Hair follicle dermal papilla cell (primary cell): ENCODE results near the gene SH2D6. TPM values are rescaled to one million over a fixed set of nuclear protein-coding genes. Genes with fewer than 3 reads are reported as not detected.

Experiments
- small RNA-seq: library from RNA; depleted of rRNA; stranded (forward); fragments of <200 nt; gene quantifications from one replicate; pipeline ENCODE3, GENCODE V24; 2012
- total RNA-seq: library from RNA; depleted of rRNA; stranded (reverse); fragments of >200 nt; gene quantifications from 2 replicates; pipeline ENCODE4 v1.2.3, GENCODE V29; 2012

The SH2D6 gene
- total RNA-seq, result 1.6 TPM in 1 of 2 replicates, not detected in the other

DNA sequence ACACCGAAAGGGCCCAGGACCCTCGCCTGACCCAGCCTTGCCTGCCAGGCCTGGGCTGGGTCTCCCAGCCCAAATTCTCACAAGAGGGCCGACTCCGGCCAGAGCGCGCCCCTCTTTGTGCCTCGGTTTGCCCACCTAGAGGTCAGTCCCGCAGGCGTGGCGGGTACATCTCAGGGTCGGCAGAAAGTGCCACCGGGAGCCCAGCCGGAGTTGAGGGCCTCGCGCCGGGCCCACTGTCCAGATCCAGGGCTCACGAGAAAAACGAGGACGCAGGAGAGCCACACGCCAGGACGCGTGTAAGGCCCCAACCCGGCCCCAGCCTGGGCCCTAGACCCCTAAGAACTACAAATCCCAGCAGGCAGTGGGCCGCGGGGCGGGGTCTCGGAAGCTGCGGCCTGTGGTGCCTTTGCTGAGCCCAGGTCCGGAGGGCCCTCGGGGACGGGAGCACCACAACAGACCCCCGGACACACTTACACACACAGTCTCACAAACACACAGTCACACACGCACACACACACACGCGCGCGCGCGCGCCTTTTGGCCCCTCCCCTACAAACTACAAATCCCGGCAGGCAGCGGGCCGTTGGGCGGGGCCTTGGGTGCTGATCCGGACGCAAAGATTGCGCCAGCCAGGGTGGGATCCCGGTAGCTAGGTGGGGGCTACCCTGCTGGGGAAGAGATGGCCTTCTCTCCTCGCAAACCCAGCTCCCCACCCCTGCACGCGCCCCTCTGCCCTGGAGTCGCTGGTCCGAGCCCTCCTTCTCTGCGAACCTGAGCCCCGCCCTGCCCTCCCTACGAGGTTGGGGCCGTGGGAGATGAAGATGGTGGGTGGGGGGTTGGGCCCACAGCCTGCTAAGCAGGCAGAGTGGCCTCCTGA lies at the start of gene SH2D6:
SH2D6 (plus strand) TSS at position 583 of the 877 bp plus-strand sequence. CDS start 10,752 bp downstream, outside the sequence.

DNA sequence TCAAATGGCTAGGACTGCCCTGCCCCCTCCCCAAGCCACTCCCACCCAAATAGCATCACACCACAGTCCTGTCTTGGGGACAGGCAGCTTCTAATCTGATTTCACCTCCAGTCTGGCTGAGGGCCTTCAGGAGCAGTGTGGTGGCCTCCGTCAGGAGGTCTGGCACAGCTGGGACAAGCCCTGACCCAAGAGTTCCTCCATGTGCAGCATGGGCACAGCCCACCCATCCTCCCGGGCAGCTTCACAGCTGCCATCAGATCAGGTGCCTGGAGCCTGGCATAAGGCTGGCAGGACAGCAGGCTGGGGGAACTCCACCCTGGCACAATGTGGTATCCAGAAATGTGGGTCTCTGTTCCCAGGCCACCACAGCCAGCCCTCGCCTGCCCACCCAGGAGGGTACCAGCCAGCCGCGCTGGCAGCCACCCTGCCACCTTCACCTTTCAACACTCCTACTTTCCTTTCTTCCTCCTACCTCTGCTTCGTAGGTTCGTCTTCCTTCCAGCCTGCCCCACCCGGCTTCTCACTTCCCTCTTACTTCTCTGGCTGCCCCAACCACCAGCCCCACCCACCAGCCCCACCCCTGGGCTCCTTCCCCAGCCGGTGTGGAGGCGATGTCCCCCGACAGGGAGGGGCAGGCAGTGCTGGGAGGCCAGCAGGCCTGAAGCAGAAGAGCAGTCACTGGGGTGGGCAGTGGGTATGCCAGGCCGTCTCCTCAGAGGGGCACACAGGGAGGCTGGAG lies 8.5 kb upstream of the SH2D6 start, which contains the start of gene CAPG:
CAPG (minus strand) TSS at position 522 of the 739 bp plus-strand sequence. CDS start 8,221 bp downstream, outside the sequence.

Small RNA genes within 50 kb of the gene (small RNA-seq; reads per million reads assigned to genes)
- not detected for gene AC062037.2
- not detected for gene RF00019
- gene RN7SL251P, result not detected

Other genes starting within 250 kb of the SH2D6 start
- gene TGOLN2, start 90.7 kb upstream of the SH2D6 start, total RNA-seq, result 134 and 142 TPM in 2 replicates
- 48.3 and 51.9 TPM in 2 replicates for gene RETSAT, start 64.2 kb upstream of the SH2D6 start, total RNA-seq
- 15.3 and 23.2 TPM in 2 replicates for gene ELMOD3, start 63.9 kb upstream of the SH2D6 start, total RNA-seq
- 148 and 262 TPM in 2 replicates for gene CAPG, start 8.3 kb upstream of the SH2D6 start, total RNA-seq
- gene MAT2A, start 120.5 kb downstream of the SH2D6 start, total RNA-seq, result 240 and 245 TPM in 2 replicates
- 49.3 and 54.7 TPM in 2 replicates for gene GGCX, start 142.8 kb downstream of the SH2D6 start, total RNA-seq
- 1.5 and 1.9 TPM in 2 replicates for gene VAMP8, start 158.9 kb downstream of the SH2D6 start, total RNA-seq
- 32.5 and 59.5 TPM in 2 replicates for gene VAMP5, start 165.7 kb downstream of the SH2D6 start, total RNA-seq
- gene RNF181, start 177.0 kb downstream of the SH2D6 start, total RNA-seq, result 117 and 168 TPM in 2 replicates
- gene TMEM150A, start 184.0 kb downstream of the SH2D6 start, total RNA-seq, result 15.9 and 22.7 TPM in 2 replicates
- 20.2 and 24.3 TPM in 2 replicates for gene C2orf68, start 193.4 kb downstream of the SH2D6 start, total RNA-seq
- gene USP39, start 197.5 kb downstream of the SH2D6 start, total RNA-seq, result 33.5 and 39.4 TPM in 2 replicates
- not detected in 2 replicates for gene SFTPB, start 249.5 kb downstream of the SH2D6 start, total RNA-seq